ENCODE measurements around the gene ADAM22. TPM values are rescaled to one million over a fixed set of nuclear protein-coding genes. Genes with fewer than 3 reads are reported as not detected.
A peak's percentile ranks its signal among the peaks of the same experiment; 100 is the strongest.

Gene ADAM22
- total and polyA plus RNA-seq, 12 donors = 0.19 to 3.7 (median 1.5) TPM

- no peak for TF ChIP-seq CTCF (IDR thresholded peaks at IDR 0.05)
- peak in 4 of 8 donors; percentile 37 to 93 (median 61) for ATAC-seq
- Histone ChIP-seq H3K9me3 (no peaks in the 10 kb centered on the region), H3K36me3 (peaks cover 0 to 5% (median 0%) of the 10 kb centered on the region in 9 donors), H3K4me1 (peaks cover 0 to 15% (median 0%) of the 10 kb centered on the region in 9 donors), H3K27ac (peak overlapping the region in 2 of 10 donors; percentile 7 to 12), H3K27me3 (no peaks in the 10 kb centered on the region), H3K4me3 (no peak overlapping the region)
- 15 to 34% methylated on average over 1 of the region's 1 CpG for WGBS, 2 donors
- intact Hi-C loops (cut with DNase I) = no loop called here
- DNase-seq = no peak
These were observed 213.9 kb downstream of the ADAM22 start for GRCh38 chr7:88147949-88148348.

DNA sequence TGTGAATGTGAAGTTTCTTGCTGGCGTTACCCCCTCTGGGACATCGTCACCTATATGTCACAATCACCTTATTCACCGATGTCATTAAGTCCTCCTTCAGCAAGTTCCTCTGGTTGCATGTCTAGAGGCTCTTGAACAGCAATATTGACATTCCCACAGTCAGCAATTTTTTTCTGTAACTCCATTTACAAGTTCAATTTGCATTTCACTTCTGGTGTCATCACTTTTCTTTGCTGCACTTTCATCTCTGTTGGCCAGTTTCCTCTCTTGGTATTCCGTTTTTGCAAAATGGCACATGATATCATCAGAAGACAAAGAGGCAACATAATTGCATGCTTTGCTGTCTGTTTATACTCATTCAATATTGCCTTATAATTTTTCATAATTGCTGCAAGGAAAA, 216.0 kb downstream of the ADAM22 start:
- Histone ChIP-seq H3K9me3 (no peaks in the 10 kb centered on the region), H3K27me3 (no peaks in the 10 kb centered on the region), H3K4me3 (no peak overlapping the region), H3K4me1 (peaks cover 0 to 15% (median 0%) of the 10 kb centered on the region in 9 donors), H3K27ac (no peak overlapping the region), H3K36me3 (peaks cover 0 to 5% (median 0%) of the 10 kb centered on the region in 9 donors)
- DNase-seq (no peak), ATAC-seq (no peak)
- 65 to 78% methylated on average over 4 of the region's 4 CpGs for WGBS, 2 donors
- intact Hi-C loops (cut with DNase I) = no loop called here
- TF ChIP-seq CTCF (IDR thresholded peaks at IDR 0.05) = no peak

GRCh38 chr7:88151119-88151790, 217.2 kb downstream of the ADAM22 start:
- no peaks in the 10 kb centered on the region for H3K9me3 ChIP-seq
- H3K4me1 ChIP-seq = peaks cover 0 to 14% (median 0%) of the 10 kb centered on the region in 9 donors
- DNase-seq (peak in 1 of 2 donors; percentile 6), ATAC-seq (no peak)
- H3K36me3 ChIP-seq = peaks cover 0 to 5% (median 0%) of the 10 kb centered on the region in 9 donors
- intact Hi-C loops (cut with DNase I) = no loop called here
- whole genome bisulfite sequencing, 2 donors = 72 to 78% methylated on average over 7 of the region's 7 CpGs
- no peak overlapping the region for H3K4me3 ChIP-seq
- no peak for TF ChIP-seq CTCF (IDR thresholded peaks at IDR 0.05)
- no peak overlapping the region for H3K27ac ChIP-seq
- H3K27me3 ChIP-seq = no peaks in the 10 kb centered on the region

- no peaks in the 10 kb centered on the region for H3K4me1 ChIP-seq
- H3K36me3 ChIP-seq = peaks cover 0 to 5% (median 0%) of the 10 kb centered on the region in 9 donors
- no peaks in the 10 kb centered on the region for H3K27me3 ChIP-seq
- H3K27ac ChIP-seq = no peak overlapping the region
- ATAC-seq = no peak
- TF ChIP-seq CTCF (IDR thresholded peaks at IDR 0.05) = no peak
- intact Hi-C loops (cut with DNase I) = no loop called here
- no peak overlapping the region for H3K4me3 ChIP-seq
- H3K9me3 ChIP-seq = peaks cover 0 to 5% (median 0%) of the 10 kb centered on the region in 11 donors
- DNase-seq = no peak
These were observed 219.3 kb downstream of the ADAM22 start for GRCh38 chr7:88153378-88153777.

Data from heart right ventricle (tissue), 16 donors.